Epithelial cell of esophagus (primary cell): ENCODE data around the gene WIZ.

Experiments
- DNase-seq: peaks from one replicate; pipeline ENCODE4 v3.0.0; 2010; ENCODE audit warnings: low read depth
- H3K4me3 ChIP-seq: 2 replicates; pipeline ENCODE4 v1.5.1; 2011; ENCODE audit warnings: mild to moderate bottlenecking, low read length, control low read depth
- TF ChIP-seq, protein P1 (sequence below): IDR thresholded peaks from 2 replicates; pipeline ENCODE4 v1.5.1; 2011; ENCODE audit warnings: low read depth, mild to moderate bottlenecking, low read length, control low read depth, inconsistent platforms; ENCODE audit not compliant: insufficient read depth; ENCODE audit errors: missing control alignments

Gene WIZ

DNA sequence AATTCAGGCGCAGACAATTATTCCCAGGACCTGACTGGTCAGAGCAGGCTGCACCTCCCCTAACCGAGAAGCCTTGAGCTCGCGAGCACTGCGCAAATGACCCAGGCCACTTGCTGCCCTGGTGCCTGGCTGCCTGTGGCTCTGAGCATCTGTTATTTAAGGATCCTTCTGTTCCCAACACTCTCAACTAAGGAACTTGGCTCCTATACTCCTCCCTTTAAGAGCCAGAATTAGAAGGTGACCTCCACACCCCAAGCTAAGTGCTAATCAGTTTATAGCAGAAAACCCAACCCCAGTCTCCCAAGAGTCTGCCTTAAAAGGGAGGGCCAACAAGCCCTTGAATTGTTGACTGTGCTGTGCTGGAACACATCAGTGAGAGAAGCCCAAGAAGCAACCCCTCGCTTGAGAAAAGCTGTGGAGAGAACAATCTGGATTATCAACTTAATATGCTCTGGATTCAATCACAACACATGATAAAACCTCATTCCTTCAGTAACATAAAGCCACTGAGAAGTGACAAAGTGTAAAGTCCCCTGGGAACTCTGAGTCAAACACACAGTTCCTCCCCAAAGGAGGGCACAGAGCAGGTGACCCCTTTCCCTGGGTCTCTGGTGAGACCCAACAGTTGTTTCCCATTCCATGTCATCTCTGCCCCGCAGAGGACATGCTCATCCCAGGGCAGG is 45.5 kb downstream of the WIZ start:
- DNase-seq = no peak
- H3K4me3 ChIP-seq = no peak overlapping the region
- TF ChIP-seq, protein P1, sequence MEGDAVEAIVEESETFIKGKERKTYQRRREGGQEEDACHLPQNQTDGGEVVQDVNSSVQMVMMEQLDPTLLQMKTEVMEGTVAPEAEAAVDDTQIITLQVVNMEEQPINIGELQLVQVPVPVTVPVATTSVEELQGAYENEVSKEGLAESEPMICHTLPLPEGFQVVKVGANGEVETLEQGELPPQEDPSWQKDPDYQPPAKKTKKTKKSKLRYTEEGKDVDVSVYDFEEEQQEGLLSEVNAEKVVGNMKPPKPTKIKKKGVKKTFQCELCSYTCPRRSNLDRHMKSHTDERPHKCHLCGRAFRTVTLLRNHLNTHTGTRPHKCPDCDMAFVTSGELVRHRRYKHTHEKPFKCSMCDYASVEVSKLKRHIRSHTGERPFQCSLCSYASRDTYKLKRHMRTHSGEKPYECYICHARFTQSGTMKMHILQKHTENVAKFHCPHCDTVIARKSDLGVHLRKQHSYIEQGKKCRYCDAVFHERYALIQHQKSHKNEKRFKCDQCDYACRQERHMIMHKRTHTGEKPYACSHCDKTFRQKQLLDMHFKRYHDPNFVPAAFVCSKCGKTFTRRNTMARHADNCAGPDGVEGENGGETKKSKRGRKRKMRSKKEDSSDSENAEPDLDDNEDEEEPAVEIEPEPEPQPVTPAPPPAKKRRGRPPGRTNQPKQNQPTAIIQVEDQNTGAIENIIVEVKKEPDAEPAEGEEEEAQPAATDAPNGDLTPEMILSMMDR = no peak

DNA sequence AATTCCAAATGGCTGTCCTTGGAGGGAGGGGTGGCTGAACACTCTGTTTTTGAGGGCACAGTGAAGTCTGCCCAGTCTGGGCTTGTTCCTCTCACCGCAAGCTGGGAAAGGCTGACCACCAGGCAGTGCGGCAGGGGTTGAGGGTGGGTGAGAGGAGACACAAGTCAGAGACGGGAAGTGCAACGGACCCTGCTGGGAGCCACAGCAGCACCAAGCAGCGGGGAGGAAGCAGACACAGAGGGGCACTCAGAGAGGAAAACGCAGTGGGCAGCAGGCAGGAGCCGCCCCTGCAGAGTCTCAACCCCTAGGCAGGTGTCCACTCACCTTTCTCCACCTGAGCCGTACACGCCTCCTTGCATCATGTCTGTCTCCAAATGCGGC is 46.6 kb downstream of the WIZ start:
- TF ChIP-seq, protein P1 = no peak
- no peak overlapping the region for H3K4me3 ChIP-seq

DNA sequence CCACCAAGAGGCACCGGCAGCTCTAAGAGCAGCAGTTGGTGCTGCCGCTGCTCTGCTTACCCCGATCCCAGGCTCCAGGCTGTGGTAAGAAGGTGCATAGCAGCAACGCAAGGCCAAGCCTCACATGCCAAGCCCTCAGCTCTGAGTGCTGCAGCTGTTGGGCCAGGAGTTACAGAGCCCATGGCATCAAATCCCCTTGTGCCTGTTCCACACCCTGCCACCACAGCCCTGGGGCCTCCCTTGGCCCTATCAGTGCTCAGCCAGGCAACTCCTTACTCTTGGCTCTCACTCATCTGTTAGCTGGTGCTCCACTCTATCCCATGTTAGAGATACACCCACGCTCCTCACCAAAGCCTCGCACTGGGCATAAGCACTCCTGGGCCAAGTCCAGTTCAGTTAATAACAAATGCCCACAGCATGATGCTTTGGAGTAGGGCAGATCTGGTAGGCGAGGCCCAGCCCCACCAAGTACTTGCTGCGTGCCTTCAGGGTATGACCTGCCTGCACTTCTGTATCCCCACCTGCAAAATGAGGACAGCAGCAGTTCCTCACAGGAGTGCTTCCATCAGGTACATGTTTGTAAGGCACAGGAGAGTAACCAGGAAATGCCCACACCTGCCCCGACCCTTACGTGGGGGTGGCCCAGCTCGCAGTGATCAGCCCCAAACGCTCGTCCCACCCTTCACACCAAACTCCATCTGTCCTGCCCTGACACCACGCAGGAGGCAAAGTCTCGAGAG is 47.2 kb downstream of the WIZ start:
- DNase-seq = no peak
- TF ChIP-seq, protein P1 = no peak
- no peak overlapping the region for H3K4me3 ChIP-seq

More for the DNA sequence above, 46.6 kb downstream of the WIZ start:
- DNase-seq = no peak

DNA sequence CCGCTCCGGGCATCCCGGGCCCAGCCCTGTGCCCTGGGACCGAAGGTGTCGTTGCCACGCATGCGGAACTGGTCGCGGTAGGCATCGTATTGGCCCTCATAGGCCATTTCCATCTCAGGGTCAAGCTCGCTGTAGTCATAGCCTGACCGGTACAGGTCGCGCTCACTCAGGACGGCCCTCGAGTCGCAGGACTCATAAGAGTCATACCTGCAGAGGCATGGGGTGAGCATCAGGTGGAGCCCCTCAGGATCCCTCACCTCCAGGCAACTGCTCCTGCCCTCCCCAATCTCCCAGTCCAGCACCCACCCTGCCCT is 48.4 kb downstream of the WIZ start:
- TF ChIP-seq, protein P1 = no peak
- H3K4me3 ChIP-seq = no peak overlapping the region
- DNase-seq = no peak

DNA sequence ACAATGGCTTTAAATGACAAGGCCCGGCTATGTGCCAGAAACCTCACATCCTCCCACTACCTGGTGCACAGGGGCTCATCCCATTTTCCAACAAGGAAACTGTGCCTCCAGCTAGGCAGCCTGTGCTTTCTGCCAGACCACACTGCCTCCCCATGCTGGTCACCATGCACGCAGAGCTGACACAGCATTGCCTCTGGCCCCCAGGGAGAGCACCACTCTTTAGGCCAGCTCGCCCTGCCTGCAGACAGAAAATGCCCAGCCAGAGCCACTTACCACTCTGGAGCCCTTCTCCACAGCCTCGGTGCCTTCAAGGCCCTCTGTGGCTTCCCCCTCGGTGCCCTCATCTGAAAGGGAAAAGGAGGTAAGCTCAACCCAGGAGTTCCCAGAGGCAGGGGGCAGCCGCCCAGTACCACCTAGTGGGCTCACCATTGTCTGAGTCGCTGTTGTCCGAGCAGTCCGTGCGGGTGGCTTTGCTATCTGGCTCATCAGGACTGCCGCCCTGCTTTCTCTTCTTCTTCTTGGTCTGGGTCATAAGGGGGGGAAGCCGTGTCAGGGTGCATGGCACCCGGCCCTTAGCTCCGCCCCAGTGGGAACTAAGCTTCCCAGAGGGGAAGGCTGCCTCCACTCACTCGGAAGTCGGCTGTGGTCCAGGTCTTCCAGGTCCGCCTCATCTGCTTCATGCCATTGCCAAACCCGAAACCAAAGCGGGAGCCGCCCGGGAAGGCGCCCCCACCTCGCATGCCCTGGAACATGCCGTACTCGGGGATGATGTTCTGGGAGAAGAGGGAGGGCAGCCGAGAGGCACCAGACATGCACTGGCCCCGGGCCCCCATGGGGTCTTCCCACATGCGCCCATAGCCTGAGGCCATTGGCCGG is 49.0 kb downstream of the WIZ start:
- H3K4me3 ChIP-seq = no peak overlapping the region
- TF ChIP-seq, protein P1 = no peak
- DNase-seq = no peak

DNA sequence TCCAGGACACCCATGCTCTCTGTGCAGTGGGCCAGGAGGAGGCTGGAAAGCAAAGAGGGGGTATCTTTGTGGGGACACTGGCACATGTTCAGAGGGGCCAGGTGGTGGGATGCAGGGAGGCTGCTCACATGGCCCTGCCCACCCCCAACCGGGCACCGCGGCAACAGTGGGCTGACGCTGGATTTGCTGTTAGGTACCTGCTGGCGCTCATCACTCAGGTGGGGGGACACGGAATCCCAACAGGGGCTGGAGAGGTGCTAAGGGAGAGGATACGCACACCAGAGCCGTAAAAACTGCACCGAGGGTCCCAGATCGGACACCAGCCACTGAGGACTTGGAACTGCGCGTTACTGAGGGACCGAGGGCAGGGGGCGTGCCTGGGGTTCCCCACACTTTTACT is 50.1 kb downstream of the WIZ start:
- TF ChIP-seq, protein P1 = no peak
- no peak overlapping the region for H3K4me3 ChIP-seq
- no peak for DNase-seq

DNA sequence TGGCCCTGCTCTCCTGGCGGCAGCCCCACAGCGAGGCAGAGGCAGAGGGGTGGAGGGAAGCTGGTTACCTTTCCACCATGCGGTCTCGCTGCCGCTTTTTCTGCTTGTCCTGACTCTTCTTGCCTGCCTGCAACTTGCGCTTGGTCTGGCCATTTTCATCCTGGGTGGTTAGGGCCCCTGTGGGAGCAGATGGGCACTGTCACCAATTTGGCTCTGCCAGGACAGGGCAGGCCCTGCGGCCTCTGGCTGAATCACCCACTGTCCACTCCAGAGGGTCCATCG is 50.6 kb downstream of the WIZ start:
- TF ChIP-seq, protein P1 = no peak
- H3K4me3 ChIP-seq = no peak overlapping the region
- DNase-seq = no peak
